Mucosa of stomach (tissue), 1 donor: Measurements from ENCODE around the gene LHFPL3.

Experiments used
- H3K27me3 ChIP-seq: one replicate; pipeline ENCODE4 v1.7.0; 2013; ENCODE audit warnings: mild to moderate bottlenecking, low read length; ENCODE audit not compliant: control insufficient read depth, insufficient read depth
- H3K36me3 ChIP-seq: one replicate; pipeline ENCODE4 v1.7.0; 2013; ENCODE audit warnings: low read length; ENCODE audit not compliant: control insufficient read depth, insufficient read depth
- H3K4me1 ChIP-seq: one replicate; pipeline ENCODE4 v1.7.0; 2013; ENCODE audit warnings: mild to moderate bottlenecking, low read length; ENCODE audit not compliant: control insufficient read depth, insufficient read depth
- H3K4me3 ChIP-seq: one replicate; pipeline ENCODE4 v1.7.0; 2013; ENCODE audit warnings: low read length
- H3K9ac ChIP-seq: one replicate; pipeline ENCODE4 v1.7.0; 2013; ENCODE audit warnings: mild to moderate bottlenecking, low read length, moderate library complexity
- H3K9me3 ChIP-seq: one replicate; pipeline ENCODE4 v1.7.0; 2013; ENCODE audit warnings: mild to moderate bottlenecking, low read length, moderate library complexity; ENCODE audit not compliant: control insufficient read depth
- donor health status: Pancreatic carcinoma.

Gene LHFPL3

DNA sequence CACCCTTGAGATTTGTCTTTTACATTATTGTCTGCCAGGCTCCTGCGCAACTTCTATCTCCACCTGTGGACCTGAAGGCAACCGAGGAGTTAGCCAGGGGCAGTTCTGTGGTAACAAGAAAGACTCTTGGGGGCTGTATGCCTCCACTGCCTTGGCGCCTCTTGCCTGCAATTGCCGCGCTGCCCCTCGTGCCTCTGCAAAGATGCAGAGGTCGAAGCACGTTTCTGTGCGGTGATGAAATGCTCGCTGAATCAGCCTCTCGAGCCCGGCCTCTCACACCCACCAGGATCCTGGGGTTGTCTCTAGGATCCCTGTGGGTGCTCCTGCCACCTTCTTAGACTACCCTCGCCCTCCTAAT is 486 bp upstream of the LHFPL3 start:
- no peak overlapping the region for H3K4me3 ChIP-seq

DNA sequence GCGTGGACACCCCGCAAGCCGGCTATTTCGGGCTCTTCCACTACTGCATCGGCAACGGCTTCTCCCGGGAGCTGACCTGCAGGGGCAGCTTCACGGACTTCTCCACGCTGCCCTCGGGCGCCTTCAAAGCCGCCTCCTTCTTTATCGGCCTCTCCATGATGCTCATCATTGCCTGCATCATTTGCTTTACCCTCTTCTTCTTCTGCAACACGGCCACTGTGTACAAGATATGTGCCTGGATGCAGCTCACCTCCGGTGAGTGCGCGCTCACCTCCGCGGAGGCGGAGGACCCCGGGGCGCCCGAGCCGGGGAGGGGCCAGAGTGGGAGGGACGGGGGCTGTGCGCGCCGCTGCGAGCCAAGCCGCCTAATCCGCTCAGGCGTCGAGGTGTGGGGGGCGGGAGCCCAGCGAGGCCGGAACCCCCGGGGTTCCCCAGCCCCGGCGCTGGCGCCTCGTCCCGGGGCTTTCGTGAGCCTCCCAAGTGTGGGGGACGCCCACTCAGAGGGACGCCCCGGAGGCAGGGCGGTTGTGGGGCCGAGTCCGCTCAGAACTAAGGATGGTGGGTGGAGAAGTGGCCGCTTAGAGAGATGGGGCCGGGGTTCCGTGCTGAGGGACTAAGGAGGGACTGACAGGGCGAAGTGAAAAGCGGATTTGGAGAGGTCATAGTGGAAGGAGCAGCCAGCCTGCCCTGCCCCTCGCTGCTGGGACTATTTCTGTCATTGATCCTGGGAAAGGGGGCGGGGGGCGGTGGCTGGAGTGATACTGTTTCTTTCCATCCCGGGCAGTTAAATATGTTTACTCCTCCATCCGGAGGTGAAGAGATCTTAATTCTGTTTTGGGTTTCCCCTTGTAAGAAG is 795 bp downstream of the LHFPL3 start:
- Histone ChIP-seq H3K4me3 (no peak overlapping the region), H3K27me3 (peaks cover 33% of the 10 kb centered on the region), H3K36me3 (no peaks in the 10 kb centered on the region), H3K9ac (no peak overlapping the region), H3K4me1 (no peaks in the 10 kb centered on the region), H3K9me3 (no peaks in the 10 kb centered on the region)

More for the DNA sequence above, 486 bp upstream of the LHFPL3 start:
- Histone ChIP-seq H3K4me1 (no peaks in the 10 kb centered on the region), H3K27me3 (peaks cover 33% of the 10 kb centered on the region), H3K9ac (no peak overlapping the region), H3K9me3 (no peaks in the 10 kb centered on the region), H3K36me3 (no peaks in the 10 kb centered on the region)

DNA sequence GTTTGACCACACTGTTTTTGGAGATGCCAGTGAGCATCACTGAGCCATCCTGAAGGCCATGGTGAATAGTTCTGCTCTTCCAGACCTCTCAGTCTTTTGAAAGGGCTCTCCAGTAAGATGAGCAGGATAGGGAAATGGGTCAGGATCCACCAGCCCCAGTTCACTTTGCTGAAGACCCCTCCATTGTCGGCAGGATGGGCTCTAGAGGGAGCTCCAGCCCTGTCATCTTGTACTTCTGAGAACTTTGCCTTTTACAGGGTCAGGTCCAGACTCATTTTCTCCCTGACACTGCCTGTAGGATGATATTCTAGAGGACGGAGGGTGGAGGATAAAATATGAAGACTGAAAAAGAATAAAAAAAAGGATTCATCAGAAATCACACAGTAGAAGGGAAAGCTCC is 13.1 kb downstream of the LHFPL3 start:
- no peaks in the 10 kb centered on the region for H3K4me1 ChIP-seq
- H3K4me3 ChIP-seq = no peak overlapping the region
- no peak overlapping the region for H3K9ac ChIP-seq
- H3K27me3 ChIP-seq = no peaks in the 10 kb centered on the region
- H3K9me3 ChIP-seq = no peaks in the 10 kb centered on the region
- no peaks in the 10 kb centered on the region for H3K36me3 ChIP-seq

DNA sequence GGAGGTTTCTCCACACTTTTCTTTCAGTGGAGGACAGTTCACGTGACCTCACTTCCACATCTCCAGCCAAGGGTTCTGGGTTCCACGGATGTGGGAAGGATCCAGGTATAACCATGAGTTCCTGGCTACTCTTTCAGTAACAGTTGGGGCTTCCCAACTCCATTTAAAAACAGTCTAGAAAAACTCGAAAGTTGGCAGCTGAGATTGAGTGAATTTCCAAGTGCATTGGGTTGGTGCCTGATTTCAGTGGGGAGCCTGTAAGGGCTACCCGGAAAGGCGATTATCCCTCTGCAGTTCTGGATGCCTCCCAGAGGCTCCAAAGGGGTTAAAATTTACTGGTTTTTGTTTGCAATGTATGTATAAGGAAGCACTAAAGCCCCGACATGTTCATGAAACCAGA is 24.3 kb downstream of the LHFPL3 start:
- no peaks in the 10 kb centered on the region for H3K36me3 ChIP-seq
- no peaks in the 10 kb centered on the region for H3K27me3 ChIP-seq
- no peaks in the 10 kb centered on the region for H3K9me3 ChIP-seq
- H3K4me3 ChIP-seq = no peak overlapping the region
- no peaks in the 10 kb centered on the region for H3K4me1 ChIP-seq
- H3K9ac ChIP-seq = no peak overlapping the region

DNA sequence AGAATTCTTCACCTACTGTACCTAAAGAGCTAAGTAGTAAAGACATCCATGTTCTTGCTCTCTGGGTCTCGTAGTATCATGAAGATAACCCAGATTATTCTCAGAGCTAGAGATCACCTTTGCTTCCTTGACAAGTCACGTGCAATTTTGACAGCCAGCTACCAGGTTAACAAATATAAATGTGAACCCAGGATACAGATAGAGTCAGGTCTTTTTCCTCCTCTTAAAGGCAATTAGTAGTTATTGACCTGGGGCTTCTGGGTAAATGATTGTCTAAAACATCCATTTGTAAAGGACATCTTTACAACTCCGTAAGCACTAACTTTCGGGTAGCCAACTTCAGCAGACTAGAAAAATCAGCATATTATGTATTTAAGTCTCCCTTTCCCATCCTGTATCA is 28.8 kb downstream of the LHFPL3 start:
- Histone ChIP-seq H3K4me3 (no peak overlapping the region), H3K4me1 (no peaks in the 10 kb centered on the region), H3K9ac (no peak overlapping the region), H3K9me3 (no peaks in the 10 kb centered on the region), H3K36me3 (no peaks in the 10 kb centered on the region), H3K27me3 (no peaks in the 10 kb centered on the region)

DNA sequence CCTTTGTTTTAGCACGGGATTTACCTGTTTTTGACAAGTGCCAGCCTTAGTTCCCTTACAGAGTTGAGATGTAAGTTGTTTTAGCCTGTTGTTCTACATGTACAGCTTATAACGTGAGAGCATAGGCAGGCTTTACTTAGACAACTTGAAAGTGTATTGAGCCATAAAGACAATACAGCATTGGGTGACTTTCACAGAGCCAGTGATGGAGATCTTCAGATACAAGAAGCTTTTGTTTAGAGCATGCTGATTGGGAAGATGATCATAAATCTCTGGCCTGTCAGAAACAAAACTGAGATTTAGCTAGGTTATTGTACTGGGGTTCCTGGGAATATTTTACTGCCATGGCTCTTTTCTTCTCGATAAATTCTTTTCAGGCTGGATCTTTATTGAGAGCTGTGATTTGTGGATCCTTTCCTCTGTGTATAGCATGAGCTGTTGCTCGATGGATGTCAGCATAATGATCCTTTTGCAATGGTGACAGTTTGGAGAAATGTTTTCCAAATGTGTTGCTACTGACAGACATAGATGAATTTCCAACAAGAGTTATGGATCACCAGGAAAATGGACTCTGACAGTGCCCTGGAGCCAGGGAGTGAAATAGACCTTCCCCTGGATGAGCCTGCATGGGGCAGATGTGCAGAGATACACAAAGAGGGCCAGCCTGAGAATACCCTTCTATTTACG is 30.2 kb downstream of the LHFPL3 start:
- Histone ChIP-seq H3K4me3 (no peak overlapping the region), H3K27me3 (no peaks in the 10 kb centered on the region), H3K36me3 (no peaks in the 10 kb centered on the region), H3K9me3 (no peaks in the 10 kb centered on the region), H3K4me1 (no peaks in the 10 kb centered on the region), H3K9ac (no peak overlapping the region)

DNA sequence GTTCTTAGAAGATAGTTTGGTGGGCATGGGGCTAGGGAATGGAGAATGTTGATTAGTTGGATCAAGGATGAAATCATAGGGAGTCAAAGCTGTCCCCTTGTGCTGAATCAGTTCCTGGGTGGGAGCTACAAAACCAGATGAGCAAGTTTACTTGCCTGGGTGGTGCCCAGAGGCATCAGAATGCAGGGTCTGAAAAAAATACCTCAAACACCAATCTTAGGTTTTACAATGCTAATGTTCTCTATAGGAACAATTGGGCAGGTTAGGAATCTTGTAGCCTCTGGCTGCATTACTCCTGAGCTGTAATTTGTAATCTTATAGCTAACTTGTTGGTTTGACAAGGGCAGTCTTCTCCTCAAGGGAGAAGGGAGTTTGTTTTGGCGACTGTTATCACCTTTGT is 34.4 kb downstream of the LHFPL3 start:
- no peaks in the 10 kb centered on the region for H3K4me1 ChIP-seq
- no peaks in the 10 kb centered on the region for H3K27me3 ChIP-seq
- no peak overlapping the region for H3K9ac ChIP-seq
- H3K36me3 ChIP-seq = no peaks in the 10 kb centered on the region
- no peaks in the 10 kb centered on the region for H3K9me3 ChIP-seq
- H3K4me3 ChIP-seq = no peak overlapping the region

DNA sequence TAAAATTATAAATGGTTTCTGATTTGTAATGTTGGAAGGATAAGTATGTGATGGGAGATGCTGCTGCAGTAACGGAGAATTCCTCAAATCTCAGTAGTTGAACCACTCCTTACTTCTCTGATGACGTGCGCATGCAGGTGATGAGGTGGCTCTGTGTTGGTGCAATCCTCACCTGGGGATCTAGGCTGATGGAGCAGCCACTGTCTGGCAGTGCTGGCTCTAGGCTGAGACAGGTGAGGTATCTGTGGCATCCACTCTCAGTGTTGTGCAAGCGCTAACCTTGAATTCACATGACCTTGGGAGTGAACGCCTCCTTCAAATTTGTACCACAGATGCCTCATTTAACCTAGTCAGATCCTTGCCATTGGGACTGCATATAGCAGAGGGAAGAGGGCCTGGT is 35.0 kb downstream of the LHFPL3 start:
- Histone ChIP-seq H3K4me3 (no peak overlapping the region), H3K36me3 (no peaks in the 10 kb centered on the region), H3K4me1 (no peaks in the 10 kb centered on the region), H3K27me3 (no peaks in the 10 kb centered on the region), H3K9me3 (no peaks in the 10 kb centered on the region), H3K9ac (no peak overlapping the region)

DNA sequence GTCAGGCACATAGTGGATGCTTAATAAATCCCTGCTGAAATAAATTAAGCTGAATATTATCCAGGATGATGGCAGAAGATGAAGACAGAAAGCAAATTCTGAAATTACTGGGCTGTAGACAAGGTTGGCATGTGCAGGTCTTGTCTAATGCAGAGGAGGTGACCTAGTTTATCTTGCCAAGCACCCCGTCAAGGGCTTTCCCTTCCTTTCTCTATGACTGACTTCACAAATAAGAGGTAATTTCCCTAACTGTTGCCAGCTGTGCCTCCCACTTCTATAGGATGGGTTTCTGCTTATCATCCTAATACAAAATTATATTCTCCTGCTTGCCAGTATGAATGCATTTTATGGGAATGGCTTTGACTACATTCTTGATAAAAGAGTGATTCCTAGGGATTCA is 38.0 kb downstream of the LHFPL3 start:
- H3K9me3 ChIP-seq = no peaks in the 10 kb centered on the region
- no peaks in the 10 kb centered on the region for H3K36me3 ChIP-seq
- no peaks in the 10 kb centered on the region for H3K27me3 ChIP-seq
- no peaks in the 10 kb centered on the region for H3K4me1 ChIP-seq
- no peak overlapping the region for H3K4me3 ChIP-seq
- no peak overlapping the region for H3K9ac ChIP-seq

DNA sequence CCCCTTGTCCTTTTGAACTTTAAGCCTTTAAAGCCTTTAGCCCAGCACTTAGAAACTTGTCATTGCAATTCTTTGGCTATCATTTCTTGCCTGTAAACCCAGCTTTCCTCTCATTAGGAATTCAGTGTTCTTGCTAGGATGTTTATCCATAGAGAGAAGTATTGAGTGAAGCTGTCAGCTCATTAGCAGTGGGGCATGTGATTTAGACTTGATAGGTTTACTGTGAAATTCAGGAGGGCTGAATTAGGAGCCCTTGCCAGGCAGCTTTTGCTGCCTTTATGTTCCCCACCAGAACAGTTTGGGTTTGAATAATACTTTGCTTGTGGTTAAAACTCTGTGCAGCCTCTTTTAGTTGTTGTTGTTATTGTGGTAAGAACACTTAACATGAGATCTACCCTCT is 39.5 kb downstream of the LHFPL3 start:
- Histone ChIP-seq H3K9me3 (no peaks in the 10 kb centered on the region), H3K4me3 (no peak overlapping the region), H3K27me3 (no peaks in the 10 kb centered on the region), H3K9ac (no peak overlapping the region), H3K36me3 (no peaks in the 10 kb centered on the region), H3K4me1 (no peaks in the 10 kb centered on the region)

DNA sequence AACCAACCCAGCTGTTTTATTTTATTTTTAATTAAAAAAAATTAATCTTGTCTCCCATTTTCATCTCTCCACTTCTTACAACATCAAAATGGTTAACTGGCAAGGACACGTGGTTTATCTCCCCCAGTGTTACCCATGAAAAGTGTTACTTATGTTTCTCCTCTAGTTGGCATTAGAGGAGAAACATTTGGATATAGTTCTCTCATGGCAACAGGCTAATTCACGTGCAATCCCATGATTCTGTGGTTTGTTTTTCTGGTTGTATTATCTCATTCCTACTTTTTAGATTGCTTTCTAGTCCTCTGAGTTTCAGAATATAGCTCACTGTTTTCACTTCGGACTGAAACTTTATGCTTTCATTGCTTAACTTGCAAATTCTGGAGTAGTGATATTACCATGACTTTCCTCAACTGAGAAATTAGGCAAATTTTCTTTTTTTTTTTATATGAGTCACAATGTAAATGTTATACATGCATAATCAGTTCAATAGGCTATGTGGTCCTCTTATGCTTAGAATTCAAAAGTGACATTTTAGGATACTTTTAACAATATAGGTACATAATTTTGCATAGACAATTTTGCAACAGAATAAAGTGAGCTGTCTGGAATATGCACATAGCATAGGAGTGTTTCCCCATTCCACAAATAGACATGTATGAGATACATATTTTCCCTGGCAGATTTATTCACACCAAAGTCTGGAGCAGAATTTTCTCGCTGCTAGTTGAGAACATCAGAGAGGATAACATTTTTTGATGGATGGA is 43.0 kb downstream of the LHFPL3 start:
- H3K9me3 ChIP-seq = no peaks in the 10 kb centered on the region
- no peak overlapping the region for H3K9ac ChIP-seq
- H3K4me3 ChIP-seq = no peak overlapping the region
- no peaks in the 10 kb centered on the region for H3K4me1 ChIP-seq
- no peaks in the 10 kb centered on the region for H3K27me3 ChIP-seq
- no peaks in the 10 kb centered on the region for H3K36me3 ChIP-seq

DNA sequence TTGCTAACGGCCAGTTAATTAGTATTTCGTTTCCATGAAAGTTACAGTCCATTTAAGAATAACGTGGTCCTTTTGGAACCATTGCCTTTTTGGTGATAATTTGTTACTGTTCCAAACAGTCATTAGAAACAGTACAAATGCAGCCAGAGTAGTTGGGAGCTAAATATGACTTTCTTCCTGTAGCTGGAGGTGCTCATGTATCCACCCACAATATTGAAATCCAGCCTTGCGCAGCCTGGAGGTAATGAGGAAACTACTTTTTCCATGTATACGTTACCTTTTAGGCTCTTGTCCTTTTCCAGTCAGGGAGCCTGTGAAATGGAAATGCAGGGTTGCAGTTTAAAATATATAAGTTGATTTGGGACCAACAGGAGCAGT is 43.6 kb downstream of the LHFPL3 start:
- no peaks in the 10 kb centered on the region for H3K4me1 ChIP-seq

More for the DNA sequence above, 43.6 kb downstream of the LHFPL3 start:
- H3K9me3 ChIP-seq = no peaks in the 10 kb centered on the region
- no peaks in the 10 kb centered on the region for H3K27me3 ChIP-seq
- no peaks in the 10 kb centered on the region for H3K36me3 ChIP-seq
- no peak overlapping the region for H3K4me3 ChIP-seq
- H3K9ac ChIP-seq = no peak overlapping the region
